OCI-LY7 (cell line): ENCODE results near the gene SLC8A1. TPM values are rescaled to one million over a fixed set of nuclear protein-coding genes. Genes with fewer than 3 reads are reported as not detected.
A peak's percentile ranks its signal among the peaks of the same experiment; 100 is the strongest.

Source experiments
- BruUV-seq: library from RNA; stranded (reverse); fragments of 400-500 nt; replicated peaks from 2 replicates; lab custom pipeline; 2021; lab: Mats Ljungman, UMichigan
- CTCF ChIA-PET: fragments of 300-600 bp; sonication (Branson Sonifier 250); formaldehyde crosslinking; loops from one replicate; lab custom pipeline; 2022; ENCODE audit warnings: antibody characterized with exemption; ENCODE audit not compliant: unreplicated experiment; lab: Charles Lee
- POLR2A ChIA-PET: fragments of 300-600 bp; sonication (Branson Sonifier 250); formaldehyde crosslinking; loops from one replicate; lab custom pipeline; 2022; ENCODE audit warnings: antibody characterized with exemption; lab: Charles Lee
- DNase-seq: peaks from one replicate; pipeline ENCODE4 v3.0.0-alpha.2; 2015; ENCODE audit warnings: low spot score
- H2AFZ ChIP-seq: fragments of 200-600 bp; sonication (generic), shearing (Covaris generic); 2 replicates; pipeline ENCODE4 v1.6.1; 2014; ENCODE audit warnings: mild to moderate bottlenecking, antibody characterized with exemption, low read length, moderate library complexity
- H3K27ac ChIP-seq: fragments of 200-600 bp; sonication (generic); 2 replicates; pipeline ENCODE4 v1.5.1; 2014; ENCODE audit warnings: mixed run types, low read depth, mild to moderate bottlenecking, moderate library complexity, low read length, inconsistent platforms; ENCODE audit not compliant: poor library complexity, severe bottlenecking
- H3K36me3 ChIP-seq: fragments of 200-600 bp; sonication (generic); 2 replicates; pipeline ENCODE4 v1.6.1; 2014; ENCODE audit warnings: mild to moderate bottlenecking, antibody characterized with exemption, low read length, moderate library complexity, mixed read lengths; ENCODE audit not compliant: insufficient read depth
- H3K4me1 ChIP-seq: fragments of 200-600 bp; sonication (generic); 2 replicates; pipeline ENCODE4 v1.5.1; 2014; ENCODE audit warnings: mild to moderate bottlenecking, low read length; ENCODE audit not compliant: insufficient read depth, poor library complexity, severe bottlenecking
- H3K4me2 ChIP-seq: fragments of 200-600 bp; sonication (generic); 2 replicates; pipeline ENCODE4 v1.6.1; 2014; ENCODE audit warnings: mild to moderate bottlenecking, low read length
- H3K4me3 ChIP-seq: fragments of 200-600 bp; sonication (generic); 2 replicates; pipeline ENCODE4 v1.5.1; 2014; ENCODE audit warnings: mild to moderate bottlenecking, low read depth, low read length; ENCODE audit not compliant: poor library complexity, severe bottlenecking
- H3K79me2 ChIP-seq: fragments of 200-600 bp; sonication (generic); 2 replicates; pipeline ENCODE4 v1.6.1; 2016; ENCODE audit warnings: low read depth, mild to moderate bottlenecking, low read length, moderate library complexity, mixed read lengths; ENCODE audit not compliant: insufficient read depth
- H3K9me2 ChIP-seq: fragments of 200-600 bp; sonication (generic); 2 replicates; pipeline ENCODE4 v1.6.1; 2016; ENCODE audit warnings: mild to moderate bottlenecking, low read length, mixed read lengths; ENCODE audit not compliant: insufficient read depth
- H3K9me3 ChIP-seq: fragments of 200-600 bp; sonication (generic); 2 replicates; pipeline ENCODE4 v1.6.1; 2014; ENCODE audit warnings: mild to moderate bottlenecking, mixed run types, low read length, mixed read lengths
- H4K20me1 ChIP-seq: fragments of 200-600 bp; sonication (generic); 2 replicates; pipeline ENCODE4 v1.6.1; 2014; ENCODE audit warnings: mild to moderate bottlenecking, antibody characterized with exemption, low read length, moderate library complexity, mixed read lengths; ENCODE audit not compliant: insufficient read depth
- CTCF ChIP-seq: fragments of 200-600 bp; sonication (generic); conservative IDR thresholded peaks from 2 replicates; pipeline ENCODE4 v1.5.1; 2014; ENCODE audit warnings: mild to moderate bottlenecking, antibody characterized with exemption, low read length, moderate library complexity, mixed read lengths
- EZH2phosphoT487 ChIP-seq: fragments of 200-600 bp; sonication (generic); IDR thresholded peaks from 2 replicates; pipeline ENCODE4 v1.6.1; 2018; ENCODE audit warnings: low read depth, borderline replicate concordance, mild to moderate bottlenecking, mixed run types, antibody characterized with exemption, low read length, moderate library complexity, mixed read lengths
- intact Hi-C: fragments of 100-400 bp; cut with micrococcal nuclease; formaldehyde crosslinking; loops from one replicate; pipeline ENCODE4 v1.10.0; 2022; ENCODE audit not compliant: unreplicated experiment
- total RNA-seq, 2 experiments: library from RNA; depleted of rRNA in 1 of 2; stranded (reverse); fragments of >200 nt in 1 of 2; shearing (Covaris generic) in 1 of 2; gene quantifications; 2 replicates each; pipeline ENCODE4 v1.2.3, GENCODE V29; 2014 to 2022

Gene SLC8A1
- total RNA-seq, 2 experiments from 2014 or later, result 3.6 to 7.3 TPM

- Histone ChIP-seq H3K9me3 (no peaks in the 10 kb centered on the region), H3K36me3 (no peaks in the 10 kb centered on the region), H3K27ac (no peak overlapping the region), H3K9me2 (no peaks in the 10 kb centered on the region), H2AFZ (no peak overlapping the region), H3K79me2 (no peaks in the 10 kb centered on the region), H4K20me1 (no peaks in the 10 kb centered on the region), H3K4me2 (no peak overlapping the region), H3K4me3 (no peak overlapping the region), H3K4me1 (no peaks in the 10 kb centered on the region)
- ChIA-PET POLR2A (no interaction called here), CTCF (no interaction called here)
- DNase-seq, result no peak
- intact Hi-C loops, result no loop called here
- no peak for TF ChIP-seq EZH2phosphoT487
- BruUV-seq, result no TSS peak
Observed at GRCh38 chr2:40341198-40341597, 110.7 kb downstream of the SLC8A1 start.

GRCh38 chr2:40339026-40339425, 112.9 kb downstream of the SLC8A1 start:
- ChIA-PET CTCF (no interaction called here), POLR2A (no interaction called here)
- no peak overlapping the region for H3K4me2 ChIP-seq
- no peak for TF ChIP-seq CTCF
- no peak for TF ChIP-seq EZH2phosphoT487
- H3K36me3 ChIP-seq, result no peaks in the 10 kb centered on the region
- no TSS peak for BruUV-seq
- no peak overlapping the region for H3K4me3 ChIP-seq
- intact Hi-C loops, result no loop called here
- no peaks in the 10 kb centered on the region for H3K9me3 ChIP-seq
- no peaks in the 10 kb centered on the region for H3K9me2 ChIP-seq
- H3K27ac ChIP-seq, result no peak overlapping the region
- H3K79me2 ChIP-seq, result no peaks in the 10 kb centered on the region
- H4K20me1 ChIP-seq, result no peaks in the 10 kb centered on the region
- no peaks in the 10 kb centered on the region for H3K4me1 ChIP-seq
- no peak for DNase-seq
- no peak overlapping the region for H2AFZ ChIP-seq

GRCh38 chr2:40332191-40332826, 119.6 kb downstream of the SLC8A1 start:
- intact Hi-C loops, result no loop called here
- ChIA-PET POLR2A (interaction anchor here (0.6 to 1.0 kb wide), 5 partner anchors 8 to 138 kb away, joined by 3 read pairs; no protein-coding TSS in a partner anchor), CTCF (no interaction called here)
- Histone ChIP-seq H4K20me1 (no peaks in the 10 kb centered on the region), H3K4me1 (no peaks in the 10 kb centered on the region), H3K36me3 (no peaks in the 10 kb centered on the region), H3K79me2 (no peaks in the 10 kb centered on the region), H2AFZ (0 out of 2 replicates have a peak overlapping the region, but pooled peaks have one; percentile 11), H3K4me3 (no peak overlapping the region), H3K9me3 (no peaks in the 10 kb centered on the region), H3K27ac (no peak overlapping the region), H3K9me2 (no peaks in the 10 kb centered on the region), H3K4me2 (no peak overlapping the region)
- no peak for TF ChIP-seq CTCF
- TF ChIP-seq EZH2phosphoT487, result no peak
- no TSS peak for BruUV-seq
- no peak for DNase-seq
